IgD-negative memory B cell (primary cell): ENCODE data around the gene PNMA1. TPM values are rescaled to one million over a fixed set of nuclear protein-coding genes. Genes with fewer than 3 reads are reported as not detected.

ENCODE experiments used
- H3K27ac Mint-ChIP-seq, 3 donors: one replicate each; pipeline ENCODE4 v1.8.0; 2020 to 2022; ENCODE audit warnings: mild to moderate bottlenecking in 3 of 3, mixed read lengths in 3 of 3, moderate library complexity in 1 of 3
- H3K27me3 Mint-ChIP-seq: one replicate; pipeline ENCODE4 v1.8.0; 2021; ENCODE audit warnings: mixed read lengths
- H3K36me3 Mint-ChIP-seq: one replicate; pipeline ENCODE4 v1.8.0; 2020; ENCODE audit warnings: mild to moderate bottlenecking, mixed read lengths
- H3K4me1 Mint-ChIP-seq, 3 donors: one replicate each; pipeline ENCODE4 v1.8.0; 2020 to 2022; ENCODE audit warnings: mixed read lengths in 3 of 3, mild to moderate bottlenecking in 1 of 3
- H3K4me3 Mint-ChIP-seq, 4 donors: one replicate each; pipeline ENCODE4 v1.8.0; 2020 to 2022; ENCODE audit warnings: mild to moderate bottlenecking in 4 of 4, mixed read lengths in 4 of 4, moderate library complexity in 3 of 4
- H3K9me3 Mint-ChIP-seq, 3 donors: one replicate each; pipeline ENCODE4 v1.8.0; 2020 to 2021; ENCODE audit warnings: mixed read lengths in 3 of 3, mild to moderate bottlenecking in 1 of 3
- polyA plus RNA-seq: library from polyadenylated mRNA; unstranded; fragments of 300-500 nt; fragmentation: Illumina TruSeq; gene quantifications from one replicate; pipeline ENCODE4 v1.2.3, GENCODE V29; 2021

PNMA1 gene
- polyA plus RNA-seq, 1 donor from 2014 or later, result 20.9 TPM

- Mint-ChIP-seq H3K27ac (peak overlapping the region; percentile 86 to 100 (median 98)), H3K4me3 (peak overlapping the region; percentile 82 to 92 (median 89)), H3K27me3 (peaks cover 2% of the 10 kb centered on the region)
Observed at GRCh38 chr14:73754911-73755360, 40.8 kb upstream of the PNMA1 start.

GRCh38 chr14:73753887-73754795 lies 40.0 kb upstream of the PNMA1 start:
- peaks cover 9% of the 10 kb centered on the region for H3K36me3 Mint-ChIP-seq
- H3K4me1 Mint-ChIP-seq, result peaks cover 72 to 85% (median 81%) of the 10 kb centered on the region in 3 donors
- peaks cover 2% of the 10 kb centered on the region for H3K27me3 Mint-ChIP-seq
- H3K27ac Mint-ChIP-seq, result peak overlapping the region; percentile 86 to 100 (median 98)
- H3K9me3 Mint-ChIP-seq, result no peaks in the 10 kb centered on the region
- H3K4me3 Mint-ChIP-seq, result peak overlapping the region; percentile 82 to 92 (median 89)

More at GRCh38 chr14:73754911-73755360, 40.8 kb upstream of the PNMA1 start:
- Mint-ChIP-seq H3K36me3 (peaks cover 9% of the 10 kb centered on the region), H3K4me1 (peaks cover 66 to 81% (median 76%) of the 10 kb centered on the region in 3 donors), H3K9me3 (no peaks in the 10 kb centered on the region)

GRCh38 chr14:73753124-73753886 lies 39.1 kb upstream of the PNMA1 start:
- no peaks in the 10 kb centered on the region for H3K9me3 Mint-ChIP-seq
- peaks cover 2% of the 10 kb centered on the region for H3K27me3 Mint-ChIP-seq
- H3K36me3 Mint-ChIP-seq, result peaks cover 9% of the 10 kb centered on the region
- peaks cover 75 to 88% (median 87%) of the 10 kb centered on the region in 3 donors for H3K4me1 Mint-ChIP-seq
- peak overlapping the region; percentile 82 to 94 (median 90) for H3K4me3 Mint-ChIP-seq
- H3K27ac Mint-ChIP-seq, result peak overlapping the region; percentile 86 to 100 (median 98)

GRCh38 chr14:73752297-73752992 lies 38.3 kb upstream of the PNMA1 start:
- Mint-ChIP-seq H3K4me3 (peak overlapping the region; percentile 65 to 94 (median 86)), H3K27me3 (peaks cover 2% of the 10 kb centered on the region), H3K4me1 (peaks cover 76 to 88% (median 86%) of the 10 kb centered on the region in 3 donors), H3K36me3 (peaks cover 7% of the 10 kb centered on the region), H3K27ac (peak overlapping the region; percentile 86 to 100 (median 98)), H3K9me3 (no peaks in the 10 kb centered on the region)

GRCh38 chr14:73751157-73751691 lies 37.0 kb upstream of the PNMA1 start:
- H3K36me3 Mint-ChIP-seq, result peaks cover under 1% of the 10 kb centered on the region
- peak overlapping the region; percentile 86 to 100 (median 98) for H3K27ac Mint-ChIP-seq
- peak overlapping the region; percentile 44 to 90 (median 86) for H3K4me3 Mint-ChIP-seq
- peaks cover 73 to 88% (median 83%) of the 10 kb centered on the region in 3 donors for H3K4me1 Mint-ChIP-seq
- H3K9me3 Mint-ChIP-seq, result no peaks in the 10 kb centered on the region
- no peaks in the 10 kb centered on the region for H3K27me3 Mint-ChIP-seq

GRCh38 chr14:73750531-73750901 lies 36.3 kb upstream of the PNMA1 start:
- peak overlapping the region in 3 of 4 donors; percentile 58 to 87 (median 85) for H3K4me3 Mint-ChIP-seq
- peaks cover 69 to 86% (median 82%) of the 10 kb centered on the region in 3 donors for H3K4me1 Mint-ChIP-seq
- H3K9me3 Mint-ChIP-seq, result no peaks in the 10 kb centered on the region
- H3K27me3 Mint-ChIP-seq, result no peaks in the 10 kb centered on the region
- peak overlapping the region; percentile 94 to 100 (median 98) for H3K27ac Mint-ChIP-seq
- H3K36me3 Mint-ChIP-seq, result no peaks in the 10 kb centered on the region

- H3K9me3 Mint-ChIP-seq, result no peaks in the 10 kb centered on the region
- no peaks in the 10 kb centered on the region for H3K27me3 Mint-ChIP-seq
- H3K4me1 Mint-ChIP-seq, result peaks cover 70 to 86% (median 82%) of the 10 kb centered on the region in 3 donors
Observed at GRCh38 chr14:73749706-73750530, 35.7 kb upstream of the PNMA1 start.

GRCh38 chr14:73748858-73749357 lies 34.7 kb upstream of the PNMA1 start:
- Mint-ChIP-seq H3K4me3 (peak overlapping the region in 2 of 4 donors; percentile 74 to 87), H3K36me3 (no peaks in the 10 kb centered on the region), H3K27ac (peak overlapping the region; percentile 76 to 100 (median 95)), H3K9me3 (no peaks in the 10 kb centered on the region), H3K4me1 (peaks cover 71 to 89% (median 82%) of the 10 kb centered on the region in 3 donors), H3K27me3 (no peaks in the 10 kb centered on the region)

More at GRCh38 chr14:73749706-73750530, 35.7 kb upstream of the PNMA1 start:
- Mint-ChIP-seq H3K36me3 (no peaks in the 10 kb centered on the region), H3K27ac (peak overlapping the region; percentile 94 to 100 (median 98)), H3K4me3 (peak overlapping the region in 3 of 4 donors; percentile 74 to 87 (median 85))

- peak overlapping the region in 3 of 4 donors; percentile 68 to 92 (median 86) for H3K4me3 Mint-ChIP-seq
- no peaks in the 10 kb centered on the region for H3K27me3 Mint-ChIP-seq
- H3K9me3 Mint-ChIP-seq, result no peaks in the 10 kb centered on the region
- no peaks in the 10 kb centered on the region for H3K36me3 Mint-ChIP-seq
- peaks cover 74 to 90% (median 86%) of the 10 kb centered on the region in 3 donors for H3K4me1 Mint-ChIP-seq
- H3K27ac Mint-ChIP-seq, result peak overlapping the region; percentile 87 to 97 (median 95)
Observed at GRCh38 chr14:73747379-73748211, 33.4 kb upstream of the PNMA1 start.

- H3K36me3 Mint-ChIP-seq, result no peaks in the 10 kb centered on the region
- H3K27ac Mint-ChIP-seq, result peak overlapping the region; percentile 80 to 97 (median 87)
- peaks cover 73 to 90% (median 82%) of the 10 kb centered on the region in 3 donors for H3K4me1 Mint-ChIP-seq
- no peaks in the 10 kb centered on the region for H3K9me3 Mint-ChIP-seq
- H3K4me3 Mint-ChIP-seq, result peak overlapping the region; percentile 35 to 92 (median 77)
- no peaks in the 10 kb centered on the region for H3K27me3 Mint-ChIP-seq
Observed at GRCh38 chr14:73746520-73747378, 32.6 kb upstream of the PNMA1 start.

- H3K9me3 Mint-ChIP-seq, result no peaks in the 10 kb centered on the region
Observed at GRCh38 chr14:73745571-73746519, 31.7 kb upstream of the PNMA1 start.

More at GRCh38 chr14:73745571-73746519, 31.7 kb upstream of the PNMA1 start:
- no peaks in the 10 kb centered on the region for H3K27me3 Mint-ChIP-seq
- H3K27ac Mint-ChIP-seq, result peak overlapping the region; percentile 39 to 97 (median 87)
- no peaks in the 10 kb centered on the region for H3K36me3 Mint-ChIP-seq
- peak overlapping the region in 3 of 4 donors; percentile 57 to 92 (median 68) for H3K4me3 Mint-ChIP-seq
- H3K4me1 Mint-ChIP-seq, result peaks cover 74 to 91% (median 81%) of the 10 kb centered on the region in 3 donors
